Natural killer cell (primary cell): ENCODE data around the gene MUC5AC. TPM values are rescaled to one million over a fixed set of nuclear protein-coding genes. Genes with fewer than 3 reads are reported as not detected.

Experiments used
- ATAC-seq, 3 donors: fragments of 150-1000 bp in 2 of 3; fragments of 200-7000 bp in 1 of 3; cut with Tn5 transposase; 1 replicate in 1 of 3; 2 replicates in 2 of 3; pipeline ENCODE4 v1.10.0; 2021; ENCODE audit warnings: mild to moderate bottlenecking in 2 of 3, moderate library complexity in 2 of 3
- DNase-seq, 2 donors: peaks; one replicate each; pipeline versions ENCODE4 v3.0.0 to v3.0.0-alpha.2; 2013 to 2021; ENCODE audit warnings: mixed read lengths in 1 of 2
- H3K27ac ChIP-seq: one replicate; pipeline ENCODE4 v1.5.1; 2013; ENCODE audit warnings: mild to moderate bottlenecking, low read length
- H3K27me3 ChIP-seq: one replicate; pipeline ENCODE4 v1.6.1; 2013; ENCODE audit warnings: low read length; ENCODE audit not compliant: control insufficient read depth, insufficient read depth
- H3K36me3 ChIP-seq: one replicate; pipeline ENCODE4 v1.6.1; 2013; ENCODE audit warnings: low read length; ENCODE audit not compliant: control insufficient read depth, insufficient read depth
- H3K4me1 ChIP-seq: one replicate; pipeline ENCODE4 v1.6.1; 2013; ENCODE audit warnings: low read length; ENCODE audit not compliant: control insufficient read depth, insufficient read depth
- H3K4me3 ChIP-seq: one replicate; pipeline ENCODE4 v1.5.1; 2013; ENCODE audit warnings: low read length
- H3K9me3 ChIP-seq: one replicate; pipeline ENCODE4 v1.6.1; 2013; ENCODE audit warnings: low read length; ENCODE audit not compliant: control insufficient read depth, insufficient read depth
- H3K27ac Mint-ChIP-seq, 2 donors: one replicate each; pipeline ENCODE4 v1.8.0; 2022; ENCODE audit warnings: mild to moderate bottlenecking in 2 of 2, mixed read lengths in 2 of 2, moderate library complexity in 1 of 2
- H3K27me3 Mint-ChIP-seq, 2 donors: one replicate each; pipeline ENCODE4 v1.8.0; 2022; ENCODE audit warnings: low read depth in 2 of 2, mixed read lengths in 2 of 2
- H3K36me3 Mint-ChIP-seq: one replicate; pipeline ENCODE4 v1.8.0; 2022; ENCODE audit warnings: mixed read lengths
- H3K4me1 Mint-ChIP-seq, 2 donors: one replicate each; pipeline ENCODE4 v1.8.0; 2022; ENCODE audit warnings: mixed read lengths in 2 of 2
- H3K4me3 Mint-ChIP-seq: one replicate; pipeline ENCODE4 v1.8.0; 2022; ENCODE audit warnings: mild to moderate bottlenecking, moderate library complexity, mixed read lengths
- H3K9me3 Mint-ChIP-seq, 2 donors: one replicate each; pipeline ENCODE4 v1.8.0; 2022; ENCODE audit warnings: mixed read lengths in 2 of 2
- CTCF ChIP-seq: fragments of 200-600 bp; IDR thresholded peaks from one replicate; pipeline ENCODE4 v1.8.0; 2022; ENCODE audit warnings: antibody characterized with exemption
- WGBS: methylation state at CpG from one replicate; pipeline ENCODE4 v1.1.7; 2013; ENCODE audit warnings: missing lambda C conversion rate; ENCODE audit not compliant: insufficient coverage; 5-methylcytosine and 5-hydroxymethylcytosine counted together
- intact Hi-C: fragments of 100-400 bp; cut with micrococcal nuclease; formaldehyde crosslinking; loops from one replicate; pipeline ENCODE4 v1.14.2; 2022
- total RNA-seq, 4 donors: library from RNA; stranded (reverse); fragments of 120-200 nt in 1 of 4; gene quantifications; one replicate each; pipeline versions ENCODE4 v1.2.3 to v1.2.4, GENCODE V29; 2013 to 2022

The MUC5AC gene
- total RNA-seq, 3 donors from 2014 or later (not counting 1 experiment from before 2014, with no cell fraction given) = not detected

DNA sequence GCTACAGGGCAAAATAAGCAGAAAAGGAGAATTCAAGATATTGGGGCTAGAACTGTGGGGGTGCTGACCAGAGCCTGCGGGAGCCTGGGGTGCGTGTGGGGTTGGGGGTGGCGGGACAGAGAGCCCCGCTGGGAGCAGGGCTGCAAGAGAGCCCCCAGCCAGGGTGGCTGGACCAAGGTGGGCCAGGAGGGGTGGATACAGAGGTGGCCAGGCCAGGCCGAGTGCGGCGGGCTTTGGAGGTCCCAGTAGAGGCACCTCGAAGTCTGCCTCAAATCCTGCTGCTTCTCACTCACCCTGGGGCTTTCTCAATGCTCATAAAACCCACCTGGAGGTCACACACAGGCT lies 48.2 kb downstream of the MUC5AC start:
- intact Hi-C loops = no loop called here

DNA sequence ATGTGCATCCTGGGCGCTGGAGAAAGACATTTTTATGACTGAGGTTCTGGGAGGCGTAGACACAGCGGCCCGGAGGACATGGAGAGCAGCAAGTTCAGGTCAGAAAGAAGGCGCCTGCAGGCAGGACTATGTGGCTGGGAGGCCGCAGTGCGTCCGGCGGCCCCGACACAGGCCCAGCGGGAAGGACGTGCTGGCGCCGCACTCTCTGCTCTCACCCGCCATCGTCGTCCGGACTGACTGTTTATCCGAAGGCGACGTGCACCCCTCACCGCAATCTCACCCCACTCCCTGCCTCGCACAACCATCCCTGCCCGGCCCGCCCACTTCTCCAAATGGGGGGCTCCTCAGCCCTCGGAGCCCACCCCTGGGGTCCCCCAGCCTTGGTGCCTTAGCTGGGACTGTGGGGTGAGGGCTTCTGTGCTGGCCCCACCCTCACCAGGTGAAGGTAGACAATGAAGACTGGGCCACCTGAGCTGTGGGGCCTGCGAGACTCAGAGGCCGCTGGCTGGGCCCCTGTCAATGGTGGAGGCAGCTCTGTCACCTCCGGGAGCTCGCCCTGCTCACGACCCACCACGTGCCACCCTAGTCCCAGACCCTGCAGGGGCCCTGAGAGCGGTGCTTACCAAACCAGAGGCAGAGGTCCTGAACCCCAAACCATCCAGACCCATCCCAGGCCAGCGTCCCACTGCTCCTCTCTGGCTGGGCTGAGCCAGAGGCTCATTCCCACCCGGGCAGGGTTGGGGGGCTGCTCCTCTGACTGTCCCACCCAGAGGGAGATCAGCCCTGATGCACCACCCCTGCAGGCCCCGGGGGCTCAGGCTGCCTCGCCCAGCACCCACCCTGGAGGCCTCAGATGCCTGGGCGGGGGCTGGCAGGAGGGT lies 48.9 kb downstream of the MUC5AC start:
- intact Hi-C loops = no loop called here
- Mint-ChIP-seq H3K4me3 (no peak overlapping the region), H3K36me3 (peaks cover 9% of the 10 kb centered on the region), H3K9me3 (peaks cover 3 to 4% of the 10 kb centered on the region in 2 donors), H3K4me1 (no peaks in the 10 kb centered on the region), H3K27ac (no peak overlapping the region), H3K27me3 (peaks cover 6% of the 10 kb centered on the region in 2 donors)
- no peaks in the 10 kb centered on the region for H3K27me3 ChIP-seq
- 91% methylated on average over 38 of the region's 38 CpGs for WGBS
- ATAC-seq (no peak), DNase-seq (no peak)
- peaks cover 7% of the 10 kb centered on the region for H3K4me1 ChIP-seq
- no peak for TF ChIP-seq CTCF
- no peak overlapping the region for H3K4me3 ChIP-seq
- no peaks in the 10 kb centered on the region for H3K36me3 ChIP-seq
- no peak overlapping the region for H3K27ac ChIP-seq
- no peaks in the 10 kb centered on the region for H3K9me3 ChIP-seq

More for the DNA sequence above, 48.2 kb downstream of the MUC5AC start:
- Mint-ChIP-seq H3K4me1 (no peaks in the 10 kb centered on the region), H3K36me3 (peaks cover 2% of the 10 kb centered on the region), H3K27me3 (no peaks in the 10 kb centered on the region), H3K4me3 (no peak overlapping the region), H3K9me3 (no peaks in the 10 kb centered on the region), H3K27ac (no peak overlapping the region)
- no peak for DNase-seq
- no peak for TF ChIP-seq CTCF
- WGBS = 89% methylated on average over 8 of the region's 8 CpGs
- Histone ChIP-seq H3K9me3 (no peaks in the 10 kb centered on the region), H3K27me3 (no peaks in the 10 kb centered on the region), H3K4me1 (peaks cover 7% of the 10 kb centered on the region), H3K36me3 (no peaks in the 10 kb centered on the region), H3K4me3 (no peak overlapping the region), H3K27ac (no peak overlapping the region)
- ATAC-seq = no peak

DNA sequence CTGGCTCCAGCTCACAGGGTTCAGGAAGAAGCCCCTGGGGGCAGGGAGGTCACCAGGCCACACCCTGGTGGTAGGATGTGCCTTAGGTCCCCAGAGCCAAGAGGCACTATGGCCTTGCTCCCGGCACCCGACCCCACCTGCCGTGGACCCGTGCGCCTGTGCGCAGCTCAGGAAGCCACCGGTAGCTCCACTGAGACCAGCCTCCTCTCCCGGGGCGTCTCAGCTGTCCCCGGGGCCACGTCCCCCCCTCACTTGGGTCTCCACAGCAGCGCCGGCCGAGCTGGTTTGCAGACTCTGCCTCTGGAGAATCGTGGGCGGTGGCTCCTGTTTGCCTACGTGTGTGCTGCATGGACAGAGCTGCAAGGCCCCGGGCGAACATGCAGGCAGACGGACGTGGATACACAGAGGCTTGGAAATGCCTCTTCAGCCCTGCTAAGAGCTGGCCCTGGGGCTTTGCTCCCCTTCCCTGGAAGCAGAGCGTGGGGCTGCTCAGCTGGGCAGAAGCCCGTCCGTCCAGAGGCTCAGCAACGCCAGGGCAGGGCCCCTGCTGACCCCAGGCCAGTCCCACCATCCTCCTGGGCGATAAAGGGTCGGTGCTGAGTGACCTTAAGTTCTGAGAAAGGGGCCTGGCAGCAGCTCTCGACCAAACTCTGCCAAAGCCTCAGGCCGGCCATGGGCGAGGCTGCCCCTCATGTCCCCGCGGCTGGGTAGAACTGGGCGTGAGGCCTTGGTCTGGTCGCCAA lies 49.8 kb downstream of the MUC5AC start:
- H3K27me3 Mint-ChIP-seq = peaks cover 7 to 14% of the 10 kb centered on the region in 2 donors
- WGBS = 91% methylated on average over 34 of the region's 34 CpGs

More for the DNA sequence above, 49.8 kb downstream of the MUC5AC start:
- H3K9me3 ChIP-seq = no peaks in the 10 kb centered on the region
- TF ChIP-seq CTCF = no peak
- no peak overlapping the region for H3K4me3 ChIP-seq
- intact Hi-C loops = no loop called here
- ATAC-seq (no peak), DNase-seq (no peak)
- H3K27ac Mint-ChIP-seq = no peak overlapping the region
- H3K36me3 ChIP-seq = no peaks in the 10 kb centered on the region
- H3K4me1 Mint-ChIP-seq = no peaks in the 10 kb centered on the region
- H3K27ac ChIP-seq = no peak overlapping the region
- H3K4me1 ChIP-seq = peaks cover 7% of the 10 kb centered on the region
- H3K36me3 Mint-ChIP-seq = peaks cover 17% of the 10 kb centered on the region
- peaks cover 2% of the 10 kb centered on the region for H3K27me3 ChIP-seq
- peaks cover 4 to 10% of the 10 kb centered on the region in 2 donors for H3K9me3 Mint-ChIP-seq
- H3K4me3 Mint-ChIP-seq = no peak overlapping the region
